Upper lobe of left lung (tissue), 6 donors: ENCODE measurements around the gene TSHZ2. TPM values are rescaled to one million over a fixed set of nuclear protein-coding genes. Genes with fewer than 3 reads are reported as not detected.
A peak's percentile ranks its signal among the peaks of the same experiment; 100 is the strongest.

ENCODE experiments used
- ATAC-seq, 2 donors: fragments of 200-7000 bp; cut with Tn5 transposase; one replicate each; pipeline ENCODE4 v1.9.1; 2022; ENCODE audit warnings: mild to moderate bottlenecking in 2 of 2, moderate library complexity in 2 of 2; ENCODE audit not compliant: low FRiP score in 2 of 2
- DNase-seq, 2 donors: peaks; one replicate each; pipeline ENCODE4 v3.0.0-alpha.2; 2019 to 2020
- H3K27ac ChIP-seq, 4 donors: fragments of 200-600 bp; sonication (generic); one replicate each; pipeline ENCODE4 v1.5.1; 2016 to 2019
- H3K27me3 ChIP-seq, 4 donors: fragments of 200-600 bp; sonication (generic); one replicate each; pipeline ENCODE4 v1.5.1; 2017 to 2019
- H3K36me3 ChIP-seq, 4 donors: fragments of 200-600 bp; sonication (generic); one replicate each; pipeline ENCODE4 v1.5.1; 2016 to 2019
- H3K4me1 ChIP-seq, 4 donors: fragments of 200-600 bp; sonication (generic); one replicate each; pipeline ENCODE4 v1.5.1; 2018 to 2019
- H3K4me3 ChIP-seq, 4 donors: fragments of 200-600 bp; sonication (generic); one replicate each; pipeline ENCODE4 v1.5.1; 2017 to 2019; ENCODE audit warnings: mild to moderate bottlenecking in 2 of 4, moderate library complexity in 1 of 4
- H3K9me3 ChIP-seq, 4 donors: fragments of 200-600 bp; sonication (generic); one replicate each; pipeline ENCODE4 v1.5.1; 2018 to 2019
- EP300 ChIP-seq, 4 donors: sonication (generic); formaldehyde crosslinking; IDR thresholded peaks; one replicate each; pipeline ENCODE4 v1.5.1; 2017; ENCODE audit warnings: antibody characterized with exemption in 4 of 4, control low read depth in 2 of 4
- POLR2A ChIP-seq, 4 donors: fragments of 450-650 bp; IDR thresholded peaks; one replicate each; pipeline ENCODE4 v1.5.1; 2016 to 2017; ENCODE audit warnings: antibody characterized with exemption in 4 of 4, mild to moderate bottlenecking in 2 of 4
- POLR2AphosphoS5 ChIP-seq, 2 donors: sonication (generic); formaldehyde crosslinking; IDR thresholded peaks; one replicate each; pipeline ENCODE4 v1.5.1; 2017; ENCODE audit warnings: antibody characterized with exemption in 2 of 2
- whole genome bisulfite sequencing, 2 donors: methylation state at CpG; one replicate each; pipeline ENCODE4 v1.1.5; 2017 to 2018; 5-methylcytosine and 5-hydroxymethylcytosine counted together
- total RNA-seq, 6 donors: library from RNA; depleted of rRNA in 4 of 6; stranded (reverse); fragments of >200 nt in 4 of 6; gene quantifications; one replicate each; pipeline versions ENCODE4 v1.1.0 to v1.2.1, GENCODE V29; 2016 to 2021
- TF ChIP-seq, protein P1 (sequence below), 6 experiments: fragments of 450-650 bp in 4 of 6; fragments of 200-600 bp in 2 of 6; sonication (generic) in 2 of 6; IDR thresholded peaks; one replicate each; pipeline ENCODE4 v1.5.1; 2016 to 2019; ENCODE audit warnings: antibody characterized with exemption in 6 of 6
- donor health status: DM: no; HTN: no; CAD: no; lungs with moderate emphysema.
- donor health status: DM: no; HTN: yes; CAD: no; lungs with severe emphysema.

Gene TSHZ2
- total RNA-seq, 6 donors from 2014 or later, result 1.8 to 10.0 (median 3.2) TPM

DNA sequence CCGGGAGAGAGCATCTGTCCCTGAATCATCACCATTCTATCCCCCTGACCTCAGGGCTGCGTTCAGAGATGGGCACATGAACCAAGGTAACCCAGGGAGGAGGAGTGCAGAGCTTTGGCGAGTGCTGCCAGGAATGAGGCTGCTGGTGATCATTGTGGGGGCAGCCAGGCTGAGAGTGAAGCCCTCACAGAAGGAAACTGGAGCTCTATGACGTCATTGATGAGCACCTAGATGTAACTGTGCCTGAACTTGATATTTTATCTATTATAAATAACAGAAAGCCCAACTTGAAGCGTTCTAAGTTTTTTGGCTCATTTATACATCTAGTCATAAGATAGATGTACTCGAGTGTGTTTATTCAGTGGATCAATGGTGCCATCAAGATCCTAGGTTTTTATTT lies 17.3 kb upstream of the TSHZ2 start:
- H3K4me1 ChIP-seq, result no peaks in the 10 kb centered on the region
- TF ChIP-seq POLR2AphosphoS5 (IDR thresholded peaks at IDR 0.05) (no peak), POLR2A (IDR thresholded peaks at IDR 0.05) (no peak), EP300 (IDR thresholded peaks at IDR 0.05) (no peak)
- TF ChIP-seq, protein P1, sequence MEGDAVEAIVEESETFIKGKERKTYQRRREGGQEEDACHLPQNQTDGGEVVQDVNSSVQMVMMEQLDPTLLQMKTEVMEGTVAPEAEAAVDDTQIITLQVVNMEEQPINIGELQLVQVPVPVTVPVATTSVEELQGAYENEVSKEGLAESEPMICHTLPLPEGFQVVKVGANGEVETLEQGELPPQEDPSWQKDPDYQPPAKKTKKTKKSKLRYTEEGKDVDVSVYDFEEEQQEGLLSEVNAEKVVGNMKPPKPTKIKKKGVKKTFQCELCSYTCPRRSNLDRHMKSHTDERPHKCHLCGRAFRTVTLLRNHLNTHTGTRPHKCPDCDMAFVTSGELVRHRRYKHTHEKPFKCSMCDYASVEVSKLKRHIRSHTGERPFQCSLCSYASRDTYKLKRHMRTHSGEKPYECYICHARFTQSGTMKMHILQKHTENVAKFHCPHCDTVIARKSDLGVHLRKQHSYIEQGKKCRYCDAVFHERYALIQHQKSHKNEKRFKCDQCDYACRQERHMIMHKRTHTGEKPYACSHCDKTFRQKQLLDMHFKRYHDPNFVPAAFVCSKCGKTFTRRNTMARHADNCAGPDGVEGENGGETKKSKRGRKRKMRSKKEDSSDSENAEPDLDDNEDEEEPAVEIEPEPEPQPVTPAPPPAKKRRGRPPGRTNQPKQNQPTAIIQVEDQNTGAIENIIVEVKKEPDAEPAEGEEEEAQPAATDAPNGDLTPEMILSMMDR (IDR thresholded peaks at IDR 0.05), result no peak
- no peak for ATAC-seq
- 89 to 94% methylated on average over 6 of the region's 6 CpGs for WGBS, 2 donors
- DNase-seq, result no peak
- H3K27me3 ChIP-seq, result no peaks in the 10 kb centered on the region
- no peak overlapping the region for H3K27ac ChIP-seq
- H3K4me3 ChIP-seq, result no peak overlapping the region
- no peaks in the 10 kb centered on the region for H3K9me3 ChIP-seq
- H3K36me3 ChIP-seq, result no peaks in the 10 kb centered on the region

DNA sequence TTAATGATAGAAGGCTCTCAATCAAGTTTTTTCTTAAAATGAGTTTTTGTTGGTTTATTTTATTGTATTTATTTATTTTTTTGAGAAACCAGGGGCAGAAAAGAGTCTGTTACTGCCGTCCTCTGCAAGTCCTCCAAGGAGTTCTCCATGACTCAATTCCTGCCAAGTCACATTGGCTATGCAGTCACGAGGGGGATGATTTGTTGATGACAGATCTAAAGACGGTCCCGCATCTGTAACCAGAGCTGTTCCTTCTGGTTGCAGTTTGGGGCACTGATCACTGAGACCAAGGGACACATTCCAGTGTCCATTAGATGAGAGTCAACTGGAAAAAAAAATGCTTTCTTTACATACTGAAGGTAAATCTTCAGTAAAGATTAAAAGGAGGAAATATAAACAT lies 13.9 kb upstream of the TSHZ2 start:
- ATAC-seq, result no peak
- no peaks in the 10 kb centered on the region for H3K4me1 ChIP-seq
- no peak overlapping the region for H3K27ac ChIP-seq
- no peaks in the 10 kb centered on the region for H3K27me3 ChIP-seq
- H3K36me3 ChIP-seq, result no peaks in the 10 kb centered on the region
- DNase-seq, result no peak
- no peak overlapping the region for H3K4me3 ChIP-seq
- WGBS, 2 donors, result 73 to 80% methylated on average over 4 of the region's 4 CpGs
- H3K9me3 ChIP-seq, result no peaks in the 10 kb centered on the region
- TF ChIP-seq, protein P1 (IDR thresholded peaks at IDR 0.05), result no peak
- TF ChIP-seq POLR2A (IDR thresholded peaks at IDR 0.05), result no peak
- no peak for TF ChIP-seq POLR2AphosphoS5 (IDR thresholded peaks at IDR 0.05)
- no peak for TF ChIP-seq EP300 (IDR thresholded peaks at IDR 0.05)

DNA sequence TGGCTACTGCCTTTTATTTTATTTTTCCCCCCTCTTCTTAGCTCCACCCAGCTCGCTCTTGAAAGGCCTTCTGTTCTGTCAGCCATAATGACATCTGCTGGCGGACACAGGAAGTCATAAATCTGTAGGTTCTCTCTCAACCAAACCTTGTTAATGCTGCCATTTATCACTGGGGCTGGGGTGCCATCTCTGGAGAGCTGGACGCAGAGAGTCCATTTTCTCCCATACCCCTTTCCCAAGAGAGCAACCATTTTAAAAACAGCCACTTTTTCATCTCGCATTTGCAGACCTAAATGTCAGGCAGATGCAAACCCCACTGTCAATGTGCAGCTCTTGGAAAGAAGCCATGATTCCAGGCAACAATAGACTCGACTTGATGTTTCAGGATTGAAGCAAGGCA lies 13.0 kb upstream of the TSHZ2 start:
- H3K36me3 ChIP-seq, result no peaks in the 10 kb centered on the region
- no peak for ATAC-seq
- no peaks in the 10 kb centered on the region for H3K4me1 ChIP-seq
- no peaks in the 10 kb centered on the region for H3K27me3 ChIP-seq
- no peaks in the 10 kb centered on the region for H3K9me3 ChIP-seq
- H3K27ac ChIP-seq, result no peak overlapping the region
- no peak for TF ChIP-seq POLR2AphosphoS5 (IDR thresholded peaks at IDR 0.05)
- TF ChIP-seq, protein P1 (IDR thresholded peaks at IDR 0.05), result peak in 1 of 6 experiments; percentile 13
- DNase-seq, result no peak
- no peak overlapping the region for H3K4me3 ChIP-seq
- 39 to 43% methylated on average over 5 of the region's 5 CpGs for WGBS, 2 donors

DNA sequence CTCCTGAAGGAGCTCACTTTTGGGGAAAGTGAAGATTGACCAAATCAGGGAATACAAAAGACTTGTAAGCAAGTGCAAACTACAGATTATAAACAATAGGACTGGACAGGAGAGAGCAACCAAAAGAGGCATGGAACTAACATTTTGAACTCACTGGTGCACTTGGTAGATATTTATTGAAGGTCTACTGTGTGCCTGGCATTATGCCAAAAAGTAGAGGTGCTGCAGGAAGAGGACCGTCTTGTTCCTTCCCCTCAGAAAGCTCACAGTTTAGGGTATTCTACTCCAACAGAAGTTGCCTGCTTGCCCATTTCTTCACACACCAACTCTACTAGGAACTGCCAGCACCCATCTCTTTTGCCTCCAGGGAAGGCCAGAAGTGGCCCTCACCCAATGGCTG lies 10.0 kb upstream of the TSHZ2 start:
- DNase-seq (no peak), ATAC-seq (no peak)
- no peaks in the 10 kb centered on the region for H3K9me3 ChIP-seq
- H3K36me3 ChIP-seq, result no peaks in the 10 kb centered on the region
- H3K4me3 ChIP-seq, result no peak overlapping the region
- 64 to 95% methylated on average over 1 of the region's 1 CpG for WGBS, 2 donors
- no peaks in the 10 kb centered on the region for H3K4me1 ChIP-seq
- H3K27ac ChIP-seq, result no peak overlapping the region
- TF ChIP-seq, protein P1 (IDR thresholded peaks at IDR 0.05), result no peak
- no peak for TF ChIP-seq POLR2AphosphoS5 (IDR thresholded peaks at IDR 0.05)
- no peak for TF ChIP-seq EP300 (IDR thresholded peaks at IDR 0.05)
- TF ChIP-seq POLR2A (IDR thresholded peaks at IDR 0.05), result no peak
- no peaks in the 10 kb centered on the region for H3K27me3 ChIP-seq

DNA sequence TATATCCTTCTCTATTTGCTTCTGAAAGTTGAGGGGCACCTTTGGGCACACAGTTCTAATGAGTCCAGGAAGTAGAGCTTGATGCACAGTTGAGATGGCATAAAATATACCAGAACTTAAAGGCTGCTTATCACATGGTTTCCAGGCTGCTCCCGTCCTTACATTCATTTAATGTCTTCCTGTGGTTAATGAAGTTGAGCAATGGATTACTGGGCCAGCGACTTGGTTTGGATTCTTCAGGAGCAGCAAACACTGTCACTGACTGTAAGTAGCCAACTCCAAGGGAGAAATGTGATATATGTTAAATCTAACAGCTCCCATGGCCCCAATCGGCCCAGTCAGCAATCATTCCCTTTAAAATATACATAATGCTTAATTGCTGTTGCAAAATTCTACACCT lies 9.0 kb upstream of the TSHZ2 start:
- no peak for TF ChIP-seq EP300 (IDR thresholded peaks at IDR 0.05)
- no peak for TF ChIP-seq POLR2A (IDR thresholded peaks at IDR 0.05)
- no peak for TF ChIP-seq POLR2AphosphoS5 (IDR thresholded peaks at IDR 0.05)
- TF ChIP-seq, protein P1 (IDR thresholded peaks at IDR 0.05), result no peak
- Histone ChIP-seq H3K4me1 (no peaks in the 10 kb centered on the region), H3K27ac (no peak overlapping the region), H3K27me3 (no peaks in the 10 kb centered on the region), H3K4me3 (no peak overlapping the region), H3K36me3 (no peaks in the 10 kb centered on the region), H3K9me3 (no peaks in the 10 kb centered on the region)
- 65 to 68% methylated on average over 3 of the region's 3 CpGs for WGBS, 2 donors
- DNase-seq (no peak), ATAC-seq (no peak)
